ENCODE measurements around the gene HIRIP3.

DNA sequence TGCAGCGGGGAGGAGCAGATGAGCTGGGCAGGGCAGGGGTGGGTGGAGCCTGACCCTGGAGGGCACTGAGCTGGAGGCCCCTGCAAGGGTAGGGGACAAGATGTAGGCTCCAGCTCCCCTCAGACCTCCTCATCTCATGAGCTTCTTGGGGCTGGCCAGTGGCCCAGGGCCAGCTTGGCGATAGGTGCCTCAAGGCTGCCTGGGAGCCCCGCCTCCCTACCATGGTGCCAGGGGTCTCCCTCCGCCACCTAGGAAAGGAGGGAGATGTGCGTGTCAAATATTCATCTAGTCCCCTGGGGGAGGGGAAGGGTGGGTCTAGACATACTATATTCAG lies 3.9 kb downstream of the HIRIP3 start:
- TF ChIP-seq POLR2A (IDR thresholded peaks at IDR 0.05): no peak
- TF ChIP-seq, protein P1, sequence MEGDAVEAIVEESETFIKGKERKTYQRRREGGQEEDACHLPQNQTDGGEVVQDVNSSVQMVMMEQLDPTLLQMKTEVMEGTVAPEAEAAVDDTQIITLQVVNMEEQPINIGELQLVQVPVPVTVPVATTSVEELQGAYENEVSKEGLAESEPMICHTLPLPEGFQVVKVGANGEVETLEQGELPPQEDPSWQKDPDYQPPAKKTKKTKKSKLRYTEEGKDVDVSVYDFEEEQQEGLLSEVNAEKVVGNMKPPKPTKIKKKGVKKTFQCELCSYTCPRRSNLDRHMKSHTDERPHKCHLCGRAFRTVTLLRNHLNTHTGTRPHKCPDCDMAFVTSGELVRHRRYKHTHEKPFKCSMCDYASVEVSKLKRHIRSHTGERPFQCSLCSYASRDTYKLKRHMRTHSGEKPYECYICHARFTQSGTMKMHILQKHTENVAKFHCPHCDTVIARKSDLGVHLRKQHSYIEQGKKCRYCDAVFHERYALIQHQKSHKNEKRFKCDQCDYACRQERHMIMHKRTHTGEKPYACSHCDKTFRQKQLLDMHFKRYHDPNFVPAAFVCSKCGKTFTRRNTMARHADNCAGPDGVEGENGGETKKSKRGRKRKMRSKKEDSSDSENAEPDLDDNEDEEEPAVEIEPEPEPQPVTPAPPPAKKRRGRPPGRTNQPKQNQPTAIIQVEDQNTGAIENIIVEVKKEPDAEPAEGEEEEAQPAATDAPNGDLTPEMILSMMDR (IDR thresholded peaks at IDR 0.05): no peak
